G401 (cell line): ENCODE measurements around the gene GTF2F2. TPM values are rescaled to one million over a fixed set of nuclear protein-coding genes. Genes with fewer than 3 reads are reported as not detected.

Source experiments
- DNase-seq: peaks from one replicate; pipeline ENCODE4 v3.0.0-alpha.2; 2015; ENCODE audit warnings: low spot score
- in situ Hi-C: cut with HindIII; loops from 2 replicates; pipeline ENCODE4 v1.10.0; 2016; ENCODE audit warnings: low sequenced_read_pairs, mixed read lengths
- total RNA-seq: library from RNA; depleted of rRNA; stranded (reverse); fragments of >200 nt; shearing (Covaris generic); gene quantifications from 2 replicates; pipeline ENCODE4 v1.2.3, GENCODE V29; 2014

The GTF2F2 gene
- total RNA-seq, 1 experiment from 2014 or later: 47.5 TPM

DNA sequence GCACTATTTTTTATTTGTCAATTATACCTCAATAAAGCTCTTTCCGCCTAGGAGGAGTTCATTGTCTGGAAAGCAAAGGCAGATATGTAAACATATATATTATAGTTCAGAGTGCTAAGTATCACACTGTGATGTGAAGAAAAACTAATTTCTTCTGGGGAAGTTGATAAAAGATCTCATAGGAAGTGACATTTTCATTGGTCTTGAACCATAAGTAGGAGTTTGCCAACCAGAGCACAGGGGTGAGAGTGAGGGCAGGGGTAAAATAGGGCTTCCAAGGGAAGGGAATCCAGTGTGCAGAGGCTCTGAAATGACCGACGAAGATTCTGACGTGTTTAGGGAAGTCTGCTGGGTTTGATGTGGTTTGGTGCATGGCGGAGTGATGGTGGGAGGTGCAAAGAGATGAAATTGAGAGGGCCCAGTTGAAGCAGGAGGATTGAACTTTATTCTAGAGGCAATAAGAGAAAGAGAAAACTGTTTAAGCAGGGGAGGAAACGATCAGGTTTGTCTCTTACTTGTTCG, 780 bp upstream of the GTF2F2 start:
- DNase-seq: no peak
- in situ Hi-C loops: no loop called here

DNA sequence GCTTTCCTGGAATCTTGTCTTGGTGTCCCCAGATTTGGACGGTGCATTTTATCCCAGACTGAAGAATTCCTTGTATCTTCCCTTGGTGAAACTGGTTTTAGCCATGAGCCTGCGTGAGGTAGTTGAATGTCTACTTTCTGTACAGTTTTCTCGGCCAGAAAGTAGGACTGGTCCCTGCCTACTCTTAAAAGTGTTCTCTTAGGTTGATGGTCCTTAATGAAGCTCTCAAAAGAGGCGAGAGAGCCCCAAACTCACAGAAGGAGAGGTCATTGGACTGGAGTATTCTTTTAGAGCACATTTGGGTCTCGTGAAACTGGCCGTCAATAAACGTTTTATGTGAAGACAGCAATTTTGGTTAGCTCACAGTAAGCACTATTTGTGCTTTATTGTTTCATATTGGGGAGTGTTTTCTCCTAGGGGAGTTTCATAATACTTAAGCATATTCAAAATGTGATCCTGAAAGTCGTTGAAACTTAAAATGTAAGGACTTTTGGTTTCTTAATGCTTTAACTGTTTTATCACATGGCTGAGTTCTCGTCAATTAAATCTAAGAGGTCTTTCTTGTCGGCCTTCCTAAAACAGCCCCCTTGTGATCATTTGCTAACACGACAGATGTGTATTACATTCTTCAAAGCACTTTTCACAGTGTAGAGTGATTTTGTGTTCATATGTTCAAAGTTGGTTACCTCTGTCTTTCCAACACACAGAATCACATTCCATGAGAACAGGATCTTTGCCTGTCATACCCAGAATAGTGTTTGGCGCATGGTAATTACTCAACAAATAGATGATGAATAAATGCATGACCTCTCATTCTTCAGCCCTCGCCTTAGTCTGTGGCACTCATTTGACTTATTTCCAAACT, 889 bp downstream of the GTF2F2 start:
- in situ Hi-C loops: no loop called here

DNA sequence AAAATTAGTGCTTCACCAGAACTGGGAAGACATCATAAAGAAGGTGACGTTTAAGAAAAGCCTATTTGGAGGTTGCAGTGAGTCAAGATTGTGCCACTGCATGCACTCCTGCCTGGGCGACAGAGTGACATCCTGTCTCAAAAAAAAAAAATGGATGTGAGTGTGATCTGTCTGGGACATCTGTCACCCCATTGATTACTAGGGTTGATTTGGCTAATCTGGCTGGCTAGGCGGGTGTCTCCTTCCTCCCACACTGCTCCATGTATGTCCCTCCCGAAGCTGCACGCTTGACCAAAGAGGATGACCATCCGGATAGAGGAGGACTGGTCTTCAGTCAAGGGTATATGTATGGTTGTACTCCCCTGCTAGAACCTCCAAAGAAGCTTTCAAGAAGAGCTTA, 2.6 kb downstream of the GTF2F2 start:
- no peak for DNase-seq
- in situ Hi-C loops: no loop called here

More for the DNA sequence above, 889 bp downstream of the GTF2F2 start:
- no peak for DNase-seq

DNA sequence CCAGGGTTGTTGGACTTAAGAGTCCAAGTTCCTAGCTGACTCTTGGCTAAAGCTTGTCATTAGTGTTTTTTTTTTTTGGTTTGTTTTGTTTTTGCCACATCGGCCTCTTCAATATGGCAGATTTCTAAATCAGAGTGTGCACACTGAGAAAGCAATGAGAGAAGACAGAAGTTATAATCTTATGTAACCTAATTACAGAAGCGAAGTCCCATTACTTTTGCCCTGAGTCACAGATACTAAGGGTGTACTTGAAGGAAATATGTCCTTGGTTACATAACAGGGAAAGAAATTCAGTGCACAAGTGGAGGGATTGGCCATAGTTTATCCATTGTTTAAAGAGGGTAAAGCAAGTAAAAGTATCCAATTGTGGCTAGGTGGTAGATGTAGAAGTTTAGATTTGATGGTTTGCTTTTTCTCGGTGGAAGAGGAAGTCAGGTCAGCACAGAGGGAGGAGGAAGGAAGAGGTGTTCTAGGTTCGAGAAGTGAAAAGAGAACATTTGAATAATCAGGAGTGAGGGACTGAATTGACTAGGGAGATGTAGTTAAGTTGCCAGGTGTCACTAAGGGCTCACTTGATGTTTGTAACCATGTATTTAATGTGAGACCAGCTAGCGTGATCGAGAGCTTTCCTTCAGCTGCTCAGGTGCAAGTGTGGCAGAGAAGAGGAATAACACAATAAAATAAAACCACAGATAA, 12.2 kb downstream of the GTF2F2 start:
- no peak for DNase-seq
- in situ Hi-C loops: no loop called here

DNA sequence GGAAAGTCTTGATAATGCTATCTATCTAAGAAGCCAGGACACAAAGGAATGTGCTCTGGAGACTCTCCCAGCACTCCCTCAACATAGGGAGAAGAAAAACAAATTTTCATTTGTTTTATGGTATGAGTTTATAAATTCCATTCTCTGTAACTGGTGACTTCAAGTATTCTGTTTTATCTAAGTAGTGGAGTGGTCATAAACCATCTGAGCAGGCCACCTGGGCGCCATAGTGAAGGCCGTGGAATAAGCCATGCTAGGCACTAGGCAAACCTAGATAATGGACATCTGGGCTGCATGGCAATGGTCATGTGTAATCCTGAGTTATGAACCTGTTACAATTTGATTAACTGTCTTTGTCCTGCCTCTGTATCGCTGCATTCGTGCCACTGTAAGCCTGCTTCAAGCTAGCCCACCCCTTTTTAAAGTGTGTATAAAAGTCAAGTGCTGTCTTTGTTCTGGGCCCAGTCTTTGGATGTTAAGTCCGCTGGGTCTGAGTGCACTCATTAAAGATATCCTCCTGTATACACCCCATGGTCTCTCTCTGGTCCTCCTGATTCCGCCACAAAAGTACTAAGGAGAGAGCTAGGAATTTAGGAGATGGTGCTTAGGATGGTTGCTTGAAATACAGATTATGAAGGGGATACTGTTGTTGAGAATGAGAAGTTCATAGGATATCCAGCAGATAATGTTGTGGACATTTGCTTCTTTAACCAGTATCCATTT, 13.2 kb downstream of the GTF2F2 start:
- in situ Hi-C loops: no loop called here
- DNase-seq: no peak

DNA sequence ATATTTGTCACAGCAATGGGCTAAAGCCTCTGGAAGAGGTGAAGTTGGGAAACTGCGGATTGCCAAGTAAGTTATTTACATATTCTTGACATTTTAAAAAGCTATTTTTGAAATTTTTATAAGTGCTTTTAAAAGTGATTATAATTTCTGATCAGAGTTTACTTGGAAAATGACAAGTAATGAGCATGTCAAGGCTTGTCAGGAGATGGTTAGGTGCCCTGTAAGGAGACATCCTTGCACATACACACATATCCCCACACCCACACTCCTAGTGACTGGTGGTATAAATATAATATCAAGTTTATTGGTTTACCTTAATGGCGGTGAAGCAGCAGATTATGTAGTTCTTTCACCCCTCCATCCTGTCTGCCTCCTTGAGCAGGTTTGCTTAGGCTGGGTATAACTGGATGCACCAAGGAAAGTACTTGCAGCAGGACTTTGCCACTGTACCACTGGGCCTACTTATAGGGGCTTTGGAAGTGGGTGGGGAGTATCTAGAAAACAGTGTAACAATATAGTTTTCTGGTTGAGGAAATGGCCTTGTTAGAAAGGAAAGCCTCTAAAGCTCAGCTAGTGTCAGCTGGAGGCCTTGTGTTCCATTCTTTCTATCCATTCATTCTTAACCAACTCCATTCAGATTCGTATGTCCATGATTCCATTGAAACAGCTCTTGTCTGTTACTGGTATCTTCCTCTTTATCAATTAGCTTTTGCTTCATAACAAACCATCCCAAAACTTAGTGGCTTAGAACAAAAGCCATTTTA, 16.6 kb downstream of the GTF2F2 start:
- in situ Hi-C loops: no loop called here
- DNase-seq: no peak

DNA sequence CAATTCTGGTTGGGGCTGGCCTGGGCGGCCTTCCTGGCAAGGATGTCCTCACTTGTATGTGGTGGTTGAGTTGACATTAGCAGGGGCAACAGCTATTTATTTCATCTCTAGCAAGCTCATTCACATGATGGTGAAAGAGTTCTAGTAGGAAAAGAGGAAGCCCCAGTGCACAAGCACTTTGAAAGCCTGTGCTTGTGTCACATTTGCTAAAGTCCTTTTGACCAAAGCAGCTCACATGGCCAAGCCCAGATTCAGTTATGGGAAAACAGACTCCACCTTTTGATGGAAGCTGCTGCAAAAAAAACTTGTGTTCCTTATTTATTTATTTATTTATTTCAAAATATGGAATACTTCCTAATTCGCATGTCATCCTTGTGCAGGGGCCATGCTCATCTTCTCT, 17.2 kb downstream of the GTF2F2 start:
- in situ Hi-C loops: no loop called here
- DNase-seq: no peak

DNA sequence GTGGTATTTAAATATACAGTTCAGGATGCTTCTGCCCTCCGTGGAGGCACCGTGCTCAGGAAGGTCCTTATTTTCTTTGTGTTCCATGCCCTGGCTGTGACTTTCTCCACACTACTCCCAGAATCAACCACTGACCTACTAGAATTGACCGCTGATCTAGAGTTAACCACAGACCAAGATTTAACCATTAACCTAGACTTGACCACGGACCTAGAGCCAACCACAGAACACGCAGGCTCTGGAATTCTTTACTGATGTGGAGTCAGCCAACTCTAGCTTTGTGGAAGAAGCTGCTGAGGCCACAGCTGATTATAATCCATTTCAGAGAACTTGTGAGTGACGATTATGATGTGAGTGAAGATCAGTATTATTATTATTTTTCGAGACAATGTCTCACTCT, 18.0 kb downstream of the GTF2F2 start:
- no peak for DNase-seq
- in situ Hi-C loops: no loop called here

DNA sequence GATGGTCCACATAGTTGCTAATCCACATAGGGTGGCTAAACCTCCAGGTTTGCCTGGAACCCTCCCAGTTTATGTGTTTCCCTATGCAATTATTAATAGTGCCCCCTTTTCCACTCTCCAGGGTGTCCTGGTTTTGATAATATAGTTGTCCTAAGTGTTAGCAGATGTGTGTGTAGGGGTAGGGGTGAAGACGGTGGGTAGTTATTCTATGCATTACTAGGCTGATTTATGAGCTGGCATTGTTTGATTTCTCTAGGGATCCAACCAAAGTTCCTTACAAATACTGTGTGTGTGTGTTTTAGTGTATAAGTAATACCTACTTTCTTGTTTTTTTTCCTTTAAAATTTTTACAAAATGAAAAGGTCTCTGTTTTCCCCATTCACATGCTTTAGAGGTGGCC, 21.1 kb downstream of the GTF2F2 start:
- in situ Hi-C loops: no loop called here
- DNase-seq: no peak

DNA sequence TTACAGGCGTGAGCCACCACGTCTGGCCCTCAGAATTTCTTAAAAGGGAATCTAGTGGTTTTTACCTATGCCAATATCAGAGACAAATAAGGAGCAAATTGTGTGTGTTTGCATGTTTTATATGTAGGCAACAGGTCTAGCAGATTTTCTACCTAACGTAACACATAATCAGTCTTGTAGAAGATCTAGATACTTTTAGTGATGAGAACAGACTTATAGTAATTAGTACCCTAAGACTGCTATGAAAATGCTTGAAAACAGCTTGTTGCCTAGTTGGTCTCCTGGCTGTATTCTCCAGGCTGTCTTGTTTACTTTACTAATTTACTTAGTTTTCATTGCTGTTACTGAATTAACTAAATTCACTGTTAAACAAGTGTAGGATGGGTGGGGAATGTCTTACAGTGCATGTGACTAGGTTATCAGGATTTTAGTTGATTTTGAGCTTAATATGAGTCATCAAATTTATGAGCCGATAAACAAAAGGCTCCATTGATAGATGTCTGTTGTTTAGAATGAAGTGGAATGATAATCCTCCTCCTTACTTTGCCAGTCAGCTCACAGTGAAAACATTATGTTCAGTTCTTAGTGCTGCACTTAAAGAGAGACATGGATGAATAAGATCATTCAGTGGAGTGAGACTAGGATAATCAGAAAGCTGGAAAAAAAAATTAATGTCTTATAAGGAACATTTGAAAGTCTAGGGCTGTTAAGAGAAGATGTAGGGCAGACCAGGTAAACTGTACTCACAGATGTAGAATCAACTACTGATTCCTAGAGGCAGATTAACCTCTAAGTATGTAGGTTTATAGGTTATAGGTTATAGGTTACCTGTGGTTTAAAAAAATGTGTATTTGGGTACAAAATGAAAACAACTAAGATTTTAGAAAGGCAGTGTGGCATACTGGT, 22.4 kb downstream of the GTF2F2 start:
- no peak for DNase-seq
- in situ Hi-C loops: no loop called here

DNA sequence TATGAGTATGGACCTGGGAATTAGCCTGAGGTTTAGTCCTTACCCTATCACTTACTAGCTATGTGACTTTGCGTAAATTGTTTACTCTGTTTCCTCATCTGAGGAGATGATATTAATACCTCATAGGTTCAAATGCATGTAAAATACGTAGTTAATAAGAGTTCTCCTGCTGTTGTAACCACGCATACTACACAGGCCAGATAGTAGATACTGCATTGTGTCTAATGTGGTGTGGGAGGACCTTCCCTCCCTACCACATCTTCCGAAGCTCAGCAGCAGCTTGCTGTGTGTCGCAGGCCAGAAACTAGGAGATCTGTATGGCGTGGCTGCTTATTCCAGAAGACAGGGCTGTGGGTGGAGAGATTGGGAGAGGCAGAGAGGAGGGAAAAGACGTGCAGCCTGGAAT, 23.0 kb downstream of the GTF2F2 start:
- DNase-seq: no peak
- in situ Hi-C loops: no loop called here

DNA sequence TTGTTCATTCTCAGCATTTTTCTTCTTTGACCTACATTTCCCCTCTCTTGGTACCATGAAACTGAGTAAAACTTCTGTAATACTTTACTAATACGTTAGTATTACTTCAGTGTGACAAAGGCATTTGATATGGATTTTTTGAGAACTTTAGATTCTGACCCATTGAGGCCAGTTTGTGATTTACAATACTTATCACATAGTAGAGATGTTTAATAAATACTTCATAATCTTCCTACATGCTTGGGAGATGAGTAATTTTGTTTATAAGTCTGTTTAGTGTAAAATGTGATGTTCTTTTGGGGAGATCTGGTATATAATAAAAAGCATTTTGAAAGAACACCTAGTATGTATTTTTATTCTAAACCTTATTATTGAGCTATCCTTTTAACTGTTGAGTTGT, 29.7 kb downstream of the GTF2F2 start:
- no peak for DNase-seq
- in situ Hi-C loops: no loop called here

DNA sequence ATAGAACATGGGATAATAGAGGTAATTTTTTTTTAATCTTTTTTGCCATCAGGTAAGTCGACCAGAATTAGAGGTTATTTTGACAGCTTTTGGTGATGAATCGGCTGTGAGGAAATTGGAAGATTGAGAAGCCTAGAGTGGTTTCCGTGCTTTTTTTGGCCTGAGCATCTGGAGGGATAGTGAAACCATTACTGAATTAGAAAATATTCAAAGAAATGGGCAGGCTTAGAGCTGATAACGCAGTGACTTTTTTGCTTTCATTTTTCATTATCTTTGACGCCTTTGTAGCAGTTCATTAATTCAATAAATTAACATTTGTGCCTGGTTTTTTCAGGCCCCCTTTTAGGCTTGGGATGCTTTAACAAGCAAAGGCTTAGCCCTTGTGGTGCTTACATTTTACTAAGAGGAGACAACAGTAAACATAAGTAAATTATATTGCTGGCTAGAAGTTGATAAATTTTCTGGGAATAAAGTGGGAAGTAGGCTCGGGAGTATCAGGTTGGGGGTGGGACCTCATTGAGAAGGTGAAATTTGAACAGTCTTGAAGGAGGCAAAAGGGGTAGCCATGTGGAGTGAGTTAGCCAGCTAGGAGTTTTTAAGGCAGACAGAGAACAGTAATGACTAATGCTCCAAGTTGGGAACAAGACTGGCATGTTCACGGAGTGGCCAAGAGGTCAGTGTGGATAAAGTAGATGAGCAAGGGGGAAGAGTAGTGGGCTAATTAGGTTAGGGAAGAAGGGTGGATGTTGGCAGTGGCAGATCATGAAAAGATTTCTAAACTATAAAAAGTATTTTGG, 36.5 kb downstream of the GTF2F2 start:
- in situ Hi-C loops: no loop called here
- no peak for DNase-seq

DNA sequence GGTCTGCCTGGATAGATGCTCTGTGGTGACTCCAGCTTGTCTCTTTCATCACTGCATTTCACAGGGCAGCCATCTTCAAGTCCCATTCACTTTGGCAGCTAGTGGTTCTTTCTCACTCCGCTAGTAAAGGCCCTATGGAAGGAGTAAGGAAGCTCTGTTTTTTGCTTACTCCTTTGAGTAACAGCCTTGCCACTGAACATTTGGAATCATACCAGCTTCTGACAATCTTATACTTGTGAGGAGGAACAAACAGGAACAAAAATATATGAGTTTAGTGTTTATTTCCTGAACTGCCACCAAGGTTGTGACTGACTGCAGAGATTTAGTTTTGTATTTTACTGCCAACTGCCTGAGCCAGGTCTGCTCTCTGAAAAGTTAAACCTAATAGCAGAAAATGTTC, 41.9 kb downstream of the GTF2F2 start:
- in situ Hi-C loops: no loop called here
- DNase-seq: no peak

DNA sequence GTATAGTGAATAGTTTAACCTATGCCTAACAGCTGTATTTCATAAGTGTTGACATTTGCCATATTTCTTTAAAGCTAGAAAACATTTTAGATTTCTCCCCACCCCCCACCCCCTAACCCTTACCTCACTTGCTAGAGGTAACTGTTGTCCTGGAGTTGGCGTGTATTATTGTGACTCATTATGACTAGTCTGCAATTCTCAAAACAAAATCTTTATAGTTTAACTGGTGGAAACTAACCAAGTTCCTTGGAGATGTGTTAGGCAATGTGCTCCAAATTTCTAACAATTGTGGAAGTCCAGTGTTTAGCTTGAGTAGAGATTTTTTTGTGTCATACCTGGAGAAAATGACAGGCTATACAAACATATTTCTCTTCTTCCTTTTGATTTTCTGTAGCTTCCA, 42.5 kb downstream of the GTF2F2 start:
- in situ Hi-C loops: no loop called here
- DNase-seq: no peak

DNA sequence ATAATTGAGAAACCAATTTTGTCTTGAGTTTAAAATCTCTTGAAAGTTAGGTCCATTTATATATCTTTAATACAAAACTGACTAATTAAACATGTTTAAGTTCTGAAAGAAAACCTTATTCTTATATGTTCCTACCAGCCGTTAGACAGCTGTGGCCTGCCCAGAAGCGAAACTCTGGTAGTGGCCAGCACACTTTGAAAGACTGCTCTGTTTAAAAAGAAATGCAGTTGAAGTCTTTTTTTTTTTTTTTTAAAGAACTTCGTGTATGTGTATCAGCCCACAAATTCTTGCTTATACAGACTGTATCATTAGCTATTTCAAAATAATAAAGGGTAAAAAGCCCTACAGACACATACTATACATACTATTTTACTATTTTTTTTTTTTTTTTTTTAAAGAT, 46.5 kb downstream of the GTF2F2 start:
- DNase-seq: no peak
- in situ Hi-C loops: no loop called here
